Panc1 (cell line): ENCODE data around the gene REG3A.

Experiments used
- CTCF ChIP-seq: fragments of 450-650 bp; IDR thresholded peaks from 2 replicates; pipeline ENCODE4 v1.5.1; 2017; ENCODE audit warnings: mild to moderate bottlenecking
- SIN3A ChIP-seq: IDR thresholded peaks from 2 replicates; pipeline ENCODE4 v1.6.1; 2012; ENCODE audit warnings: low read depth, mild to moderate bottlenecking, low read length, moderate library complexity, borderline replicate concordance; ENCODE audit not compliant: insufficient read depth
- TF ChIP-seq, protein P1 (sequence below), 2 experiments: IDR thresholded peaks; 2 replicates each; pipeline ENCODE4 v1.6.1; 2011 to 2012; ENCODE audit warnings: low read depth in 2 of 2, control low read depth in 1 of 2, low read length in 1 of 2, mild to moderate bottlenecking in 1 of 2, moderate library complexity in 1 of 2; ENCODE audit not compliant: insufficient read depth in 1 of 2

DNA sequence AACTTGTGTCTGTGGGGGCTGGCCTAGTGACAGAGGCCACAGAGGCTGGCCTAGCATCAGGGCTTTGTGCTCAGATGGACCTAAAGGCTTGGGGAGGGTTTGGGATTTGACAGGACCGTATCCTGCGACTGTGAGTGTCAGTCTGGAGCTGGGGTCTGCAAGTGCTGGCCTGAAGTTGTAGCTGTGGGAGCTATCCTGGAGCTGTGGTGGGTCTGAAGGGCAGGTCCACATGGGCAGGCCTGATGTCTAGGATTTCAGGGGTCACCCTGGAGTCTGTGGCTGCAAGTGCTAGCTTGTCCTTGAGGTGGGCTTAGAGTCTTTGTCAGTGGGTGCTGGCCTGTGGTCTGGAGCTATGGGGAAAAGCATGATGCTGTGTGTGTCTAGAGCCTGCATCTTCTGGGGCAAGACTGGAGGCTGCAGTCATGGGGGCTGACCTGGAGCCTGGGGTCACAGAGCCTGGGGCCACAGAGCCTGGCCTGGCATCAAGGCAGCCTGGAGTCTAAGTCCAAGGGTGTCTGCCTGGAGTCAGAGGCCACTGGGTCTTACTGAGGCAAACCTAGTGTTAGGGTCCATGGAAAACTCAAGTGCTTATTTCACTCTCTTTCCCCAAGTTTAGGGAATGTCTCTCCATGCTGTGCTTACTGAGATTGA is 3.6 kb downstream of the REG3A start:
- TF ChIP-seq, protein P1, sequence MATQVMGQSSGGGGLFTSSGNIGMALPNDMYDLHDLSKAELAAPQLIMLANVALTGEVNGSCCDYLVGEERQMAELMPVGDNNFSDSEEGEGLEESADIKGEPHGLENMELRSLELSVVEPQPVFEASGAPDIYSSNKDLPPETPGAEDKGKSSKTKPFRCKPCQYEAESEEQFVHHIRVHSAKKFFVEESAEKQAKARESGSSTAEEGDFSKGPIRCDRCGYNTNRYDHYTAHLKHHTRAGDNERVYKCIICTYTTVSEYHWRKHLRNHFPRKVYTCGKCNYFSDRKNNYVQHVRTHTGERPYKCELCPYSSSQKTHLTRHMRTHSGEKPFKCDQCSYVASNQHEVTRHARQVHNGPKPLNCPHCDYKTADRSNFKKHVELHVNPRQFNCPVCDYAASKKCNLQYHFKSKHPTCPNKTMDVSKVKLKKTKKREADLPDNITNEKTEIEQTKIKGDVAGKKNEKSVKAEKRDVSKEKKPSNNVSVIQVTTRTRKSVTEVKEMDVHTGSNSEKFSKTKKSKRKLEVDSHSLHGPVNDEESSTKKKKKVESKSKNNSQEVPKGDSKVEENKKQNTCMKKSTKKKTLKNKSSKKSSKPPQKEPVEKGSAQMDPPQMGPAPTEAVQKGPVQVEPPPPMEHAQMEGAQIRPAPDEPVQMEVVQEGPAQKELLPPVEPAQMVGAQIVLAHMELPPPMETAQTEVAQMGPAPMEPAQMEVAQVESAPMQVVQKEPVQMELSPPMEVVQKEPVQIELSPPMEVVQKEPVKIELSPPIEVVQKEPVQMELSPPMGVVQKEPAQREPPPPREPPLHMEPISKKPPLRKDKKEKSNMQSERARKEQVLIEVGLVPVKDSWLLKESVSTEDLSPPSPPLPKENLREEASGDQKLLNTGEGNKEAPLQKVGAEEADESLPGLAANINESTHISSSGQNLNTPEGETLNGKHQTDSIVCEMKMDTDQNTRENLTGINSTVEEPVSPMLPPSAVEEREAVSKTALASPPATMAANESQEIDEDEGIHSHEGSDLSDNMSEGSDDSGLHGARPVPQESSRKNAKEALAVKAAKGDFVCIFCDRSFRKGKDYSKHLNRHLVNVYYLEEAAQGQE (IDR thresholded peaks at IDR 0.05; ENCODE audit: insufficient read depth in 1 of 2, low read depth in 2 of 2, low read length in 1 of 2) = no peak
- no peak for TF ChIP-seq CTCF
- TF ChIP-seq SIN3A = no peak
